ENCODE data around the gene PAX7. TPM values are rescaled to one million over a fixed set of nuclear protein-coding genes. Genes with fewer than 3 reads are reported as not detected.

The PAX7 gene
- total and polyA plus RNA-seq, 9 of the 15 experiments (the other 6 are each of a cell fraction or from before 2014, with no cell fraction given), result not detected

DNA sequence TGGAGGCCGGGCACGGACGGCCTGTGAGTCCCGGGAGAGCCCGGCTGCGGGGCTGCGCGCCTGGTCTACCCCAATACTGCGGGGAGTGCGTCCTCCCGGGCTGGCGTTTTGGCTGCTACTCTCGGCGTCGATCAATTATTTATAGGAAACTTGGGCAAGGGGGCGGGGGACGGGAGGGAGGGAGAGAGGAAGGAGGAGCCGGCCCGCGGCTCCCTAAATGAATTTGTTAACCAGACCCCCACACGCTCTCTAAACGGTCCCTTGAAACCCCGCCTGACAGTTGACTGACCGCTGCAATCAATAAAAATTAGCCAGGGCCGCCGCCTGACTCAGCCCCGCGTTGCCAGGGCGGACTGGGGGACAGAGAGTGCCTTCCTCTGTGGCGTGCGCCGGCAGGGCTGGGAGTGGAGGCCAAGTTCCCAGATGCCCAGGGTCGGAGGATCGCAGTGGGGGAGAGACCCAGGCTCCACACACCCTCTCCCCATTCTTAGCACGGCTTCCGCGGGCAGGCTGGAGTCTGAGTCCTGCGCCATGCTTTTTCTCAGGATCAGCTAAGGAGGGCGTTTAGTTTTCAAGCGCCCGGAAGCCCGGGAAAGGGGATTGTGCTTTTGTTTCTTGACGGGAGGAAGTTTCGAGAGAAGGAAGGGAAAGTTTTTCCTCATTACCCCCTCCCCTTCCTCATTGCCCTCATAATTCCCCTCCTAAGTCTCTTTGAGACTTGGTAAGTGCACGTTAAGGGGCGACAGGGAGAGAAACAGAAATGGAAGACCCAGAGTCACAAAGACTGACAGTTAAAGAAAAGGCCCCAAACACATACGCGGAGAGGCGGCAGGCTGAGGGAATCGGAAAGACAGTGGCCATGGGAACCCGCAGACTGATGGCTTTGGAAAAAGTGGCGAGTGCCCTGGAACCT is 6.2 kb downstream of the PAX7 start:
- Histone ChIP-seq H3K9me1 (ENCODE audit: control insufficient read depth, insufficient read depth, low read length) (no peaks in the 10 kb centered on the region), H2AFZ (ENCODE audit: low read depth, low read length) (no peak overlapping the region), H3K9me3 (replicated peaks; ENCODE audit: control insufficient read depth, insufficient read depth, low read depth, low read length) (no peaks in the 10 kb centered on the region), H3K9ac (ENCODE audit: insufficient read depth in 1 of 2, low read depth in 2 of 2, low read length in 2 of 2) (no peak overlapping the region), H3K27ac (ENCODE audit: extremely low read depth, low read depth, low read length) (no peak overlapping the region), H3K79me2 (ENCODE audit: control insufficient read depth, insufficient read depth, low read length) (no peaks in the 10 kb centered on the region), H3K4me2 (ENCODE audit: insufficient read depth, low read length) (no peak overlapping the region), H3K4me1 (replicated peaks in 1 of 2; ENCODE audit: control insufficient read depth in 2 of 2, insufficient read depth in 2 of 2, low read length in 2 of 2) (peaks cover 0 to 8% of the 10 kb centered on the region in 2 experiments; a peak in 1 of 5 replicates), H3K27me3 (ENCODE audit: control insufficient read depth in 2 of 2, insufficient read depth in 2 of 2, low read length in 2 of 2) (peaks cover 82 to 84% of the 10 kb centered on the region in 2 experiments), H4K20me1 (replicated peaks; ENCODE audit: control insufficient read depth, insufficient read depth, low read length) (peaks cover 24% of the 10 kb centered on the region), H3K36me3 (ENCODE audit: control insufficient read depth, insufficient read depth, low read length) (no peaks in the 10 kb centered on the region), H3K4me3 (no peak overlapping the region)
- no TSS peak for BruUV-seq (replicated peaks)
- intact Hi-C loops (cut with micrococcal nuclease) (no loop called here), in situ Hi-C loops (cut with MboI) (no loop called here)
- ATAC-seq (no peak), FAIRE-seq (no peak), DNase-seq (ENCODE audit: extremely low read depth in 1 of 4, low spot score in 3 of 4) (no peak)
- ChIA-PET CTCF (ENCODE audit: low intra/inter-chr PET ratio) (interaction anchor here (0.6 kb wide), 1 partner anchor 1961 kb away, joined by 4 read pairs; no protein-coding TSS in a partner anchor), POLR2A (no interaction called here)
- 3% methylated on average over 45 of the region's 52 CpGs for WGBS (ENCODE audit: insufficient coverage, low coverage, missing lambda C conversion rate)
- no peak for TF ChIP-seq RUNX1 (IDR thresholded peaks at IDR 0.05; ENCODE audit: low read depth)
- TF ChIP-seq ZFP30 (CRISPR knock-in tag; IDR thresholded peaks at IDR 0.05; ENCODE audit: borderline replicate concordance), result no peak
- TF ChIP-seq ETS2 (tag; IDR thresholded peaks at IDR 0.05; ENCODE audit: borderline replicate concordance, poor library complexity, severe bottlenecking), result no peak
- no peak for TF ChIP-seq YBX1 (IDR thresholded peaks at IDR 0.05)
- no peak for TF ChIP-seq GTF2F1 (IDR thresholded peaks at IDR 0.05; ENCODE audit: low read depth, low read length)
- TF ChIP-seq PHTF2 (CRISPR knock-in tag; IDR thresholded peaks at IDR 0.05), result no peak
- TF ChIP-seq IRF1 (CRISPR knock-in tag; IDR thresholded peaks at IDR 0.05; ENCODE audit: borderline replicate concordance), result no peak
- TF ChIP-seq HMG20A (CRISPR knock-in tag; conservative IDR thresholded peaks at IDR 0.05), result no peak
- no peak for TF ChIP-seq SMAD1 (IDR thresholded peaks at IDR 0.05; ENCODE audit: low read depth, low read length, partially characterized antibody)
- TF ChIP-seq E2F4 (CRISPR knock-in tag; IDR thresholded peaks at IDR 0.05; ENCODE audit: low read depth), result no peak
- TF ChIP-seq PHF21A (IDR thresholded peaks at IDR 0.05; ENCODE audit: borderline replicate concordance, low read depth), result no peak
